Measurements from ENCODE around the gene GFRA3.
A peak's percentile ranks its signal among the peaks of the same experiment; 100 is the strongest.

Gene GFRA3

GRCh38 chr5:138238034-138238433 is 36.4 kb downstream of the GFRA3 start:
- Histone ChIP-seq H4K91ac (ENCODE audit: low read depth, low read length) (no peak overlapping the region), H3K18ac (ENCODE audit: low read length) (no peak overlapping the region), H2BK120ac (ENCODE audit: insufficient read depth, low read length, poor library complexity) (no peak overlapping the region), H3K23ac (ENCODE audit: low read length) (peak overlapping the region; percentile 15), H4K8ac (ENCODE audit: low read depth, low read length) (no peak overlapping the region), H2AFZ (ENCODE audit: insufficient read depth, low read length, poor library complexity) (no peak overlapping the region), H3K4me3 (ENCODE audit: low read depth, low read length) (no peak overlapping the region), H3K79me2 (ENCODE audit: control insufficient read depth, insufficient read depth, low read length, poor library complexity) (no peaks in the 10 kb centered on the region), H3K9ac (ENCODE audit: low read length) (no peak overlapping the region), H3K4me1 (ENCODE audit: control insufficient read depth in 1 of 2, insufficient read depth in 2 of 2, low read length in 2 of 2) (peaks cover 0 to 8% of the 10 kb centered on the region in 2 experiments), H3K4ac (ENCODE audit: low read depth, low read length) (no peak overlapping the region), H3K4me2 (ENCODE audit: low read length) (no peak overlapping the region), H3K27ac (ENCODE audit: low read depth, low read length) (no peak overlapping the region), H4K12ac (ENCODE audit: low read depth, low read length) (no peak overlapping the region), H3K14ac (ENCODE audit: low read length) (no peak overlapping the region), H3K36me3 (ENCODE audit: control insufficient read depth in 1 of 2, insufficient read depth in 2 of 2, low read length in 2 of 2) (no peaks in the 10 kb centered on the region), H2BK5ac (ENCODE audit: low read depth, low read length, poor library complexity) (no peak overlapping the region), H2BK12ac (ENCODE audit: low read length) (no peak overlapping the region), H3K79me1 (ENCODE audit: low read length) (no peaks in the 10 kb centered on the region), H3K9me3 (ENCODE audit: insufficient read depth, low read depth, low read length) (no peaks in the 10 kb centered on the region), H2AK5ac (ENCODE audit: low read length) (no peak overlapping the region), H3K27me3 (ENCODE audit: insufficient read depth, low read length) (peaks cover 24% of the 10 kb centered on the region)
- DNase-seq: no peak
- no CpG with 5 or more reads among the region's 1 CpG for WGBS (ENCODE audit: extremely low coverage, insufficient coverage, insufficient read length)

- Histone ChIP-seq H2AK5ac (ENCODE audit: low read length) (no peak overlapping the region), H3K27me3 (ENCODE audit: insufficient read depth, low read length) (peaks cover 6% of the 10 kb centered on the region), H2BK12ac (ENCODE audit: low read length) (no peak overlapping the region), H3K4me3 (ENCODE audit: low read depth, low read length) (no peak overlapping the region), H3K14ac (ENCODE audit: low read length) (no peak overlapping the region), H3K36me3 (ENCODE audit: control insufficient read depth in 1 of 2, insufficient read depth in 2 of 2, low read length in 2 of 2) (no peaks in the 10 kb centered on the region), H3K9ac (ENCODE audit: low read length) (no peak overlapping the region), H3K9me3 (ENCODE audit: insufficient read depth, low read depth, low read length) (no peaks in the 10 kb centered on the region), H4K8ac (ENCODE audit: low read depth, low read length) (no peak overlapping the region), H4K12ac (ENCODE audit: low read depth, low read length) (no peak overlapping the region), H2AFZ (ENCODE audit: insufficient read depth, low read length, poor library complexity) (no peak overlapping the region), H3K79me2 (ENCODE audit: control insufficient read depth, insufficient read depth, low read length, poor library complexity) (no peaks in the 10 kb centered on the region), H2BK5ac (ENCODE audit: low read depth, low read length, poor library complexity) (no peak overlapping the region), H3K27ac (ENCODE audit: low read depth, low read length) (no peak overlapping the region), H2BK120ac (ENCODE audit: insufficient read depth, low read length, poor library complexity) (no peak overlapping the region), H3K4me1 (ENCODE audit: control insufficient read depth in 1 of 2, insufficient read depth in 2 of 2, low read length in 2 of 2) (no peaks in the 10 kb centered on the region), H3K4me2 (ENCODE audit: low read length) (no peak overlapping the region), H3K4ac (ENCODE audit: low read depth, low read length) (no peak overlapping the region), H3K23ac (ENCODE audit: low read length) (no peak overlapping the region), H3K79me1 (ENCODE audit: low read length) (no peaks in the 10 kb centered on the region), H3K18ac (ENCODE audit: low read length) (no peak overlapping the region), H4K91ac (ENCODE audit: low read depth, low read length) (no peak overlapping the region)
- no peak for DNase-seq
- no CpG with 5 or more reads among the region's 2 CpGs for WGBS (ENCODE audit: extremely low coverage, insufficient coverage, insufficient read length)
These were observed 39.8 kb downstream of the GFRA3 start for GRCh38 chr5:138234651-138235050.

DNA sequence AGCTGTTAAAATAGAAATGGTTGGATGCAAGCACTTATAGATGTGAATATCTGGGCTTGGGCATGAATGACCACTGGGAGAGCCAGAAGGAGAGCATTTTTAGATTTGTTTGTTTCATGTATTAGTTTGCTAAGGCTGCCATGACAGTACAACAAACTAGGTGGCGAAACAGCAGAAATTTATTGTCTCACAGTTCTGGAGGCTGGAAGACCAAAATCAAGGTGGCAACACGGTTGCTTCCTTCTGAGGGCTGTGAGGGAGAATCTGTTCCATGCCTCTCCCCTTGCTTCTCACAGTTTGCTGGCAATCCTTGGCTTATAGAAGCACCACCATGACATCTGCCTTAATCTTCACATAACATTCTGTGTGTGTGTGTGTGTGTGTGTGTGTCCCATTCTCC is 41.1 kb downstream of the GFRA3 start:
- no peaks in the 10 kb centered on the region for H3K9me3 ChIP-seq (ENCODE audit: insufficient read depth, low read depth, low read length)
- H3K79me1 ChIP-seq (ENCODE audit: low read length): no peaks in the 10 kb centered on the region
- no CpG with 5 or more reads among the region's 2 CpGs for WGBS (ENCODE audit: extremely low coverage, insufficient coverage, insufficient read length)
- no peak overlapping the region for H2BK12ac ChIP-seq (ENCODE audit: low read length)
- no peaks in the 10 kb centered on the region for H3K36me3 ChIP-seq (ENCODE audit: control insufficient read depth in 1 of 2, insufficient read depth in 2 of 2, low read length in 2 of 2)
- no peak overlapping the region for H2AK5ac ChIP-seq (ENCODE audit: low read length)
- H3K4me1 ChIP-seq (ENCODE audit: control insufficient read depth in 1 of 2, insufficient read depth in 2 of 2, low read length in 2 of 2): no peaks in the 10 kb centered on the region
- H3K79me2 ChIP-seq (ENCODE audit: control insufficient read depth, insufficient read depth, low read length, poor library complexity): no peaks in the 10 kb centered on the region
- H3K27me3 ChIP-seq (ENCODE audit: insufficient read depth, low read length): no peaks in the 10 kb centered on the region
- H3K9ac ChIP-seq (ENCODE audit: low read length): no peak overlapping the region
- no peak overlapping the region for H3K18ac ChIP-seq (ENCODE audit: low read length)
- H4K8ac ChIP-seq (ENCODE audit: low read depth, low read length): no peak overlapping the region
- no peak for DNase-seq
- H3K4me3 ChIP-seq (ENCODE audit: low read depth, low read length): no peak overlapping the region
- no peak overlapping the region for H2BK120ac ChIP-seq (ENCODE audit: insufficient read depth, low read length, poor library complexity)
- H3K27ac ChIP-seq (ENCODE audit: low read depth, low read length): no peak overlapping the region
- H3K4ac ChIP-seq (ENCODE audit: low read depth, low read length): no peak overlapping the region
- H4K91ac ChIP-seq (ENCODE audit: low read depth, low read length): no peak overlapping the region
- no peak overlapping the region for H3K4me2 ChIP-seq (ENCODE audit: low read length)
- no peak overlapping the region for H2AFZ ChIP-seq (ENCODE audit: insufficient read depth, low read length, poor library complexity)
- H3K23ac ChIP-seq (ENCODE audit: low read length): no peak overlapping the region
- no peak overlapping the region for H4K12ac ChIP-seq (ENCODE audit: low read depth, low read length)
- H3K14ac ChIP-seq (ENCODE audit: low read length): no peak overlapping the region
- H2BK5ac ChIP-seq (ENCODE audit: low read depth, low read length, poor library complexity): no peak overlapping the region

DNA sequence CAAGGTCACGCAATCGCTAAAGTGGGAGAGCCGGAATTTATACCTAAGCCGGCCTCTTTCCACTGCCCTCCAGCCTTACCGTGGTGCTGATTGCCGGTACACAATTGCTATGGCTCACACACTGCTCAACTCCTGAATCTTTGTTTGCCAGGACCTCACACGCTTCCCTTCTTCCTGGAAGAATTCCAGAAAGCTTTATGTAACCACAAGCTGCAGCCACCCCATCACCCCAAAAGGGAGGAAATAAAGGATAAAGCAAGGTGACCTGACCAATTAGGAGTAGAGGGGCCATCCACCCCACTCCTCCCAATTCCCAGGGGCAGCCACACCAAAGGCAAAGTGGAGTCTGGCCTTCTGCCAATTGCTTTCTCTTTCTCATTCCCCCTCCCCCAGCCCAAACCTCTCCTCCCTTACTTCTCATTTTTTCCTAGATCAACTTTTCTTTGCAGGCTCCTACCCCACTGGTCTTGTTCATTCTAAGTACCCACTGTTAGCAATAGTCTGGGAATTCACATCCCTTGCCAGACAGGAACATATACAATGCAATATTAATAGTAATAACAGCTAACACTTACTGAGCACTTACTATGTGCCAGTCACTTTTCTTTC is 43.3 kb downstream of the GFRA3 start:
- H3K9ac ChIP-seq (ENCODE audit: low read length): no peak overlapping the region
- H3K4me3 ChIP-seq (ENCODE audit: low read depth, low read length): no peak overlapping the region
- H2BK12ac ChIP-seq (ENCODE audit: low read length): no peak overlapping the region
- no peak overlapping the region for H2BK120ac ChIP-seq (ENCODE audit: insufficient read depth, low read length, poor library complexity)
- H4K91ac ChIP-seq (ENCODE audit: low read depth, low read length): no peak overlapping the region
- no peak overlapping the region for H2BK5ac ChIP-seq (ENCODE audit: low read depth, low read length, poor library complexity)
- peak; percentile 10 to 44 for DNase-seq
- no peak overlapping the region for H3K4me2 ChIP-seq (ENCODE audit: low read length)
- H4K8ac ChIP-seq (ENCODE audit: low read depth, low read length): no peak overlapping the region
- H3K23ac ChIP-seq (ENCODE audit: low read length): no peak overlapping the region
- H3K36me3 ChIP-seq (ENCODE audit: control insufficient read depth in 1 of 2, insufficient read depth in 2 of 2, low read length in 2 of 2): no peaks in the 10 kb centered on the region
- no CpG with 5 or more reads among the region's 7 CpGs for WGBS (ENCODE audit: extremely low coverage, insufficient coverage, insufficient read length)
- no peak overlapping the region for H3K27ac ChIP-seq (ENCODE audit: low read depth, low read length)
- H2AFZ ChIP-seq (ENCODE audit: insufficient read depth, low read length, poor library complexity): no peak overlapping the region
- H3K9me3 ChIP-seq (ENCODE audit: insufficient read depth, low read depth, low read length): no peaks in the 10 kb centered on the region
- no peaks in the 10 kb centered on the region for H3K27me3 ChIP-seq (ENCODE audit: insufficient read depth, low read length)
- H3K79me2 ChIP-seq (ENCODE audit: control insufficient read depth, insufficient read depth, low read length, poor library complexity): no peaks in the 10 kb centered on the region
- no peak overlapping the region for H3K18ac ChIP-seq (ENCODE audit: low read length)
- H3K4ac ChIP-seq (ENCODE audit: low read depth, low read length): no peak overlapping the region
- no peak overlapping the region for H4K12ac ChIP-seq (ENCODE audit: low read depth, low read length)
- H3K14ac ChIP-seq (ENCODE audit: low read length): no peak overlapping the region
- H3K79me1 ChIP-seq (ENCODE audit: low read length): no peaks in the 10 kb centered on the region
- H2AK5ac ChIP-seq (ENCODE audit: low read length): no peak overlapping the region
- H3K4me1 ChIP-seq (ENCODE audit: control insufficient read depth in 1 of 2, insufficient read depth in 2 of 2, low read length in 2 of 2): no peaks in the 10 kb centered on the region
